Activated T-helper 17 cell treated with anti-CD3 and anti-CD28 coated beads, Interleukin-2, amount 50 U/mL, for 72 hours (primary cell): Measurements from ENCODE around the gene SYT9. TPM values are rescaled to one million over a fixed set of nuclear protein-coding genes. Genes with fewer than 3 reads are reported as not detected.

Experiments used
- ATAC-seq: fragments of 150-1000 bp; cut with Tn5 transposase; replicated peaks from 2 replicates; pipeline ENCODE4 v1.10.0; 2021; ENCODE audit warnings: mild to moderate bottlenecking, moderate library complexity
- H3K27ac Mint-ChIP-seq: one replicate; pipeline ENCODE4 v1.8.0; 2022; ENCODE audit warnings: mixed read lengths
- H3K27me3 Mint-ChIP-seq: one replicate; pipeline ENCODE4 v1.8.0; 2022; ENCODE audit warnings: mixed read lengths
- H3K36me3 Mint-ChIP-seq: one replicate; pipeline ENCODE4 v1.8.0; 2022; ENCODE audit warnings: low read depth, mild to moderate bottlenecking, mixed read lengths
- H3K4me1 Mint-ChIP-seq: one replicate; pipeline ENCODE4 v1.8.0; 2022; ENCODE audit warnings: mixed read lengths
- H3K4me3 Mint-ChIP-seq: one replicate; pipeline ENCODE4 v1.8.0; 2022; ENCODE audit warnings: mild to moderate bottlenecking, mixed read lengths
- H3K9me3 Mint-ChIP-seq: one replicate; pipeline ENCODE4 v1.8.0; 2022; ENCODE audit warnings: mixed read lengths
- total RNA-seq, 2 donors: library from RNA; stranded (reverse); gene quantifications; one replicate each; pipeline ENCODE4 v1.2.3, GENCODE V29; 2022

SYT9 gene
- total RNA-seq, 2 donors from 2014 or later, result not detected

DNA sequence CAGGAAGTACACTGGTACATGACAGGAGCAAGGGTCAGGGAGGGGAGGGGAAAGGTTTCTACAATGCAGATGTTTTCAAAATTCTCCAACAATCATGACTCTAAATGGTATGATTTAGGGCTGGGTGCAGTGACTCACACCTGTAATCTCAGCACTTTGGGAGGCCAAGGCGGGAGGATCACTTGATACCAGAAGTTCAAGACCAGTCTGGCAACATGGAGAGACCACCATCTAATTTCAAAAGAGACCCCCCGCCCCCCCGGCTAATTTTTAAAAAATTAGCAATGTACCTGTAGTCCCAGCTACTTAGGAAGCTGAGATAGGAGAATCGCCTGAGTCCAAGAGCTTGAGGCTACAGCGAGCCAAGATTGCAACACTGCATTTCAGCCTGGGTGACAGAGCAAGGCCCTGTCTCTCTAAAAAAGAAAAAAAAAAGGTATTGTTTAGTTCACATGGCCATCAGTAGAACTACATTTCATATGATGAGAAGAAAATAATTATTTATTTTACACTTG lies 217.7 kb downstream of the SYT9 start:
- no peak for ATAC-seq
- Mint-ChIP-seq H3K27me3 (no peaks in the 10 kb centered on the region), H3K36me3 (no peaks in the 10 kb centered on the region), H3K4me3 (no peak overlapping the region), H3K9me3 (no peaks in the 10 kb centered on the region), H3K4me1 (no peaks in the 10 kb centered on the region), H3K27ac (no peak overlapping the region)

DNA sequence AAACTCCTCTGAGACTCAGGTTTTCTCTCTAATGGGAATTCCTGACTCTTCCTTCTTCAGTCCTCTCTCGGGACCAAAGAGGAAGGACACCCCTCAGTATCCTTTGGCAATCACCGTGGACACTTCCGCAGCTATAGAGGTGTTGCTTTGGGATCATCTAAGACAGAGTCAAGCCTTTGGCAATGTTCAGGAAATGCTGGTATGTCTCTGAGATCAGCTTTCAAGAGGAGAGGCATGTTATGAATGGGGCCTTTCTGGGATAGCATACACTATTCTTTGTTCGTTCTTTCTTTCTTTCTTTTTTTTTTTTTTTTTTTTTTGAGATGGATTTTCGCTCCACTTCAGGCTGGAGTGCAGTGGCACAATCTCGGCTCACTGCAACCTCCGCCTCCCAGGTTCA lies 219.4 kb downstream of the SYT9 start:
- ATAC-seq, result no peak

DNA sequence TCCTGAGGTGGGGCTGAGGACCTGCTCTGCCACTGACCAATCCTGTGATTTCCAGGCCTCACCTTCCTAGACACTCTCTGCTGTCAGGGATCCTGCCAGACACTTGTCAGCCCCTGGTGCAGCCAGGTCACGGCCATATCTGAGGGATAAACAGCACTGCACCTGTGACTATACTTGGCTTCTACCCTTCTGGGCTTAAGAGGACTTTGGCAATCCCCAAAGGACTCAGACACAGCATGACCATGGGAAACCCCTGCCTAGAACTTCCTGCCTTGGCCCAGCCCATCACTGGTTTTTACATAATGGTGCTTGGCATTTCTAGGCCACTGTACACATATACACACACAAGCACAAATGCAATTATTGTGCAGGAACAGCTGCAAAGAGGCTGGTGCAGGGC lies 222.0 kb downstream of the SYT9 start:
- H3K4me1 Mint-ChIP-seq, result no peaks in the 10 kb centered on the region
- no peak overlapping the region for H3K4me3 Mint-ChIP-seq
- no peaks in the 10 kb centered on the region for H3K27me3 Mint-ChIP-seq
- peak; percentile 21 for ATAC-seq
- H3K9me3 Mint-ChIP-seq, result no peaks in the 10 kb centered on the region
- H3K27ac Mint-ChIP-seq, result no peak overlapping the region
- H3K36me3 Mint-ChIP-seq, result no peaks in the 10 kb centered on the region

More for the DNA sequence above, 219.4 kb downstream of the SYT9 start:
- no peaks in the 10 kb centered on the region for H3K9me3 Mint-ChIP-seq
- no peaks in the 10 kb centered on the region for H3K27me3 Mint-ChIP-seq
- H3K36me3 Mint-ChIP-seq, result no peaks in the 10 kb centered on the region
- H3K27ac Mint-ChIP-seq, result no peak overlapping the region
- H3K4me1 Mint-ChIP-seq, result no peaks in the 10 kb centered on the region
- H3K4me3 Mint-ChIP-seq, result no peak overlapping the region

GRCh38 chr11:7480113-7480512 lies 228.4 kb downstream of the SYT9 start:
- no peak for ATAC-seq
- no peaks in the 10 kb centered on the region for H3K27me3 Mint-ChIP-seq
- H3K4me3 Mint-ChIP-seq, result no peak overlapping the region
- H3K4me1 Mint-ChIP-seq, result no peaks in the 10 kb centered on the region
- no peaks in the 10 kb centered on the region for H3K36me3 Mint-ChIP-seq
- no peak overlapping the region for H3K27ac Mint-ChIP-seq
- no peaks in the 10 kb centered on the region for H3K9me3 Mint-ChIP-seq

- ATAC-seq, result no peak
- Mint-ChIP-seq H3K4me3 (no peak overlapping the region), H3K36me3 (no peaks in the 10 kb centered on the region), H3K4me1 (no peaks in the 10 kb centered on the region), H3K27ac (no peak overlapping the region), H3K27me3 (no peaks in the 10 kb centered on the region), H3K9me3 (no peaks in the 10 kb centered on the region)
Measured at GRCh38 chr11:7484131-7484530, 232.4 kb downstream of the SYT9 start.

DNA sequence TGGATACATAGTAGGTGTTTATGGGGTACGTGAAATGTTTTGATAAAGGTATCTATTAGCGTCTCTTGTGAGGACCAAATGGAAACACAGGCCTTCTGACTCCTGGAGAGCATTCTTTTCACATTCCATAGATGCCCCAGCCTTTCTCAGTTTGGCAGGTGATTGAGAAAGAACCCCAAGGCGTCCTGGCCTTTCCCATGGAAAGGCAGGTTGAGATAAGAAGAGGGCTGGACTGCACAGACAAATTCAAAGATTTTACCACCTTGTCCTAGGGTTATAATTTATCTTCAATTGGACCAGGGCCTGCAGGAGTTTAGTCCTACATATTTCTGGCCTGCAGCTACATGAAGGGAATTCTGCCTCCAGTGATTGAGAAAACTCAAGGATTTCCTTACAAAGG lies 232.9 kb downstream of the SYT9 start:
- no peak overlapping the region for H3K4me3 Mint-ChIP-seq
- H3K9me3 Mint-ChIP-seq, result no peaks in the 10 kb centered on the region
- no peaks in the 10 kb centered on the region for H3K27me3 Mint-ChIP-seq
- no peak overlapping the region for H3K27ac Mint-ChIP-seq
- no peaks in the 10 kb centered on the region for H3K36me3 Mint-ChIP-seq
- ATAC-seq, result no peak
- no peaks in the 10 kb centered on the region for H3K4me1 Mint-ChIP-seq

DNA sequence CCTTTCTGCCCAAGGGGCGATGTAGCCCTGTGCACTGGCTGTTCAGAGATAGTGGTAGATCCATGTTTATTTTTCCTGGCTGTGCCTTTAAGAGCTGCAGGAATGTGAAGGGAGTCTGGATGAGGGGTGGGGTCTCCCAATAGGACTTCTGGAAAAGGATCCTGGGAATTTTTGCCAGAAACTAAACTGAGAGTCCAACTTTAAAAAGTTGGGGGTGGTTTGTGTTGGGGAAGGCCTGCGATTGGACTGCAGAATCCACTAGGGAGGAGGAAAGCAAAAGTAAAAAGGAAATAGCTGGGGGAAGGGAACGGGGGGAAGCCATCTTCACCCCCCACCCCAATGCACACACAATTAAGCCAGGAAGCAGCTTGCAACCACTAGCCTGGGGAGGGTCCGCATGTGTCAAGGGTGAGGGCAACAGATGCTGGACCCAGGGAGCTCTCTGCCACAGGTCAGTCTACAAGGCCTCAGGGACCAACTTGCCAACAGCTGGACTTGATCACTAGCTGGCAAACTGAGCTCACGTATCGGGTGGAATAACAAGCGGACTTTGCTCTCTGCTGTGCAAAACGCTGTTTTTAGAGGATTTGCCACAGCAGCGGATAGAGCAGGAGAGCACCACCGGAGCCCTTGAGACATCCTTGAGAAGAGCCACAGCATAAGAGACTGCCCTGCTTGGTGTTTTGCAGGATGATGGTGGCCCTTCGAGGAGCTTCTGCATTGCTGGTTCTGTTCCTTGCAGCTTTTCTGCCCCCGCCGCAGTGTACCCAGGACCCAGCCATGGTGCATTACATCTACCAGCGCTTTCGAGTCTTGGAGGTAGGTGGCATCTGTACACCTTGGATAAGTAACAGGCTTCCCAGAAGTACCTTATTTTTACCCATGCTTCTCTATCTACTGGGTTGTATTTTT lies 233.7 kb downstream of the SYT9 start, which contains the start of gene OLFML1:
Gene OLFML1, plus strand, starts transcription at position 321 of the 912 bp plus-strand sequence. Its CDS starts 370 bp downstream, at position 691.
- H3K36me3 Mint-ChIP-seq, result no peaks in the 10 kb centered on the region
- H3K27me3 Mint-ChIP-seq, result no peaks in the 10 kb centered on the region
- H3K27ac Mint-ChIP-seq, result no peak within 1 kb of the TSS
- no peaks in the 10 kb centered on the region for H3K4me1 Mint-ChIP-seq
- H3K4me3 Mint-ChIP-seq, result no peak within 1 kb of the TSS
- no peak for ATAC-seq
- no peaks in the 10 kb centered on the region for H3K9me3 Mint-ChIP-seq

- no peak overlapping the region for H3K27ac Mint-ChIP-seq
- H3K4me3 Mint-ChIP-seq, result no peak overlapping the region
- no peaks in the 10 kb centered on the region for H3K27me3 Mint-ChIP-seq
- H3K9me3 Mint-ChIP-seq, result no peaks in the 10 kb centered on the region
- ATAC-seq, result no peak
- H3K36me3 Mint-ChIP-seq, result no peaks in the 10 kb centered on the region
- H3K4me1 Mint-ChIP-seq, result no peaks in the 10 kb centered on the region
Measured at GRCh38 chr11:7486098-7486780, 234.5 kb downstream of the SYT9 start.

DNA sequence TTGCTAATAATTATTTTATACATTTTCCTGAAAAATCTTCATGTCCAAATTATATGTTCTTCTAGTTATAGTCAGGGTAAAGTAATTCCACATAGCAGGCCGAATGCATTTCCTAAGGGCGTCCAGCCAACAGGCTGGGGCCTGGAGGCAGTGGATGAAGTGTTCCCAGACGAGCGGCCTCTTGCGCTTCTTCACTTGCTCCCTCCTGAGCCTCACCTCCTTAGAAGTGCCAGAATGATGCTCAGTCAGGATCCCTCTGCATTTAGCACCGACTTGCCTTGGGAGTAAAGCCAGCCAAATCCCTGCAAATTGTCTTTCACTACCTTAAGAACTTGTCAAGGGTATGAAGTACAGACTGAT lies 235.1 kb downstream of the SYT9 start:
- Mint-ChIP-seq H3K9me3 (no peaks in the 10 kb centered on the region), H3K4me3 (no peak overlapping the region), H3K36me3 (no peaks in the 10 kb centered on the region), H3K4me1 (no peaks in the 10 kb centered on the region), H3K27me3 (no peaks in the 10 kb centered on the region), H3K27ac (no peak overlapping the region)
- no peak for ATAC-seq

DNA sequence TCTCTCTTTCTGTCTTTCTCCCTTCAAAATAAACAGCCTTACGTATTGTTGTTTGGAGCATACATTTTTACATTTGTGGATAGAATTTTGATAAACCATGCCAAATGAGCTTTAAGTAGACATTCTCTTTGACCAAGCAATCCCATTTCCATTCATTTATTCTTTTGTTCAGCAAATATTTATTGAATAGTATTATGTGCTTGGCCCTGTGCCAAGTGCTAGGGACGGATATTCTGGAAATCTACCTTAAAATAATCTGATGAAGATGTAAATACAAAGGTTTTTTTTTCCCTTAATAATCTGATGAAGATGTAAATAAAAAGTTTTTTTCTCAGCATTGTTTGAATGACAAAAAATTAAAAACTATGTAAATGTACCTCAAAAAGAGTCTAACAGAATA lies 235.7 kb downstream of the SYT9 start:
- no peaks in the 10 kb centered on the region for H3K36me3 Mint-ChIP-seq
- no peak overlapping the region for H3K4me3 Mint-ChIP-seq
- H3K9me3 Mint-ChIP-seq, result no peaks in the 10 kb centered on the region
- H3K4me1 Mint-ChIP-seq, result no peaks in the 10 kb centered on the region
- no peak for ATAC-seq
- no peak overlapping the region for H3K27ac Mint-ChIP-seq
- no peaks in the 10 kb centered on the region for H3K27me3 Mint-ChIP-seq

- H3K36me3 Mint-ChIP-seq, result no peaks in the 10 kb centered on the region
- no peak overlapping the region for H3K27ac Mint-ChIP-seq
- H3K4me3 Mint-ChIP-seq, result no peak overlapping the region
- H3K4me1 Mint-ChIP-seq, result no peaks in the 10 kb centered on the region
- no peaks in the 10 kb centered on the region for H3K9me3 Mint-ChIP-seq
- ATAC-seq, result no peak
- H3K27me3 Mint-ChIP-seq, result no peaks in the 10 kb centered on the region
Measured at GRCh38 chr11:7488681-7489080, 237.0 kb downstream of the SYT9 start.

- H3K9me3 Mint-ChIP-seq, result no peaks in the 10 kb centered on the region
- H3K4me3 Mint-ChIP-seq, result no peak overlapping the region
- no peaks in the 10 kb centered on the region for H3K4me1 Mint-ChIP-seq
- no peak for ATAC-seq
- no peak overlapping the region for H3K27ac Mint-ChIP-seq
- H3K36me3 Mint-ChIP-seq, result no peaks in the 10 kb centered on the region
- H3K27me3 Mint-ChIP-seq, result no peaks in the 10 kb centered on the region
Measured at GRCh38 chr11:7489376-7489775, 237.7 kb downstream of the SYT9 start.

DNA sequence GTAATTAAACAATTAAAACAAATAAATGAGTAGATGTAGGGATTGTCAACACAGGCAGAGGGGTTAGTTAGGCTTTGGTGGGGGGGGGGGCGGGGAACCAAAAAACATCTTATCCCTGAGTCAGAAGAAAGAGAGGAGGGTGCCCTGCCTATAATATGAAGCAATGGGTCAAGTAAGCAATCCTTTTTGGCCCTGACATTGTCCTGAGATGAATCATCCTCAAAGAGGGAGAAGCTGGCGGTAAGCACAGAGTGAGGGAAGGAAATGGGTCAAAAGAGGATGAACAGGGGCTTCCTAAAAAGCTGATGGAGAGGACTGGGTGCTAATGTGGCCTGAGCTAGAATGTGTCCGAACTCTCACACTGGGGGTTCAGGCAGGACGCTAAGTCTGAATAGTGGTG lies 238.3 kb downstream of the SYT9 start:
- no peaks in the 10 kb centered on the region for H3K4me1 Mint-ChIP-seq
- no peak overlapping the region for H3K27ac Mint-ChIP-seq
- no peaks in the 10 kb centered on the region for H3K9me3 Mint-ChIP-seq
- ATAC-seq, result no peak
- no peak overlapping the region for H3K4me3 Mint-ChIP-seq
- H3K36me3 Mint-ChIP-seq, result no peaks in the 10 kb centered on the region
- no peaks in the 10 kb centered on the region for H3K27me3 Mint-ChIP-seq

DNA sequence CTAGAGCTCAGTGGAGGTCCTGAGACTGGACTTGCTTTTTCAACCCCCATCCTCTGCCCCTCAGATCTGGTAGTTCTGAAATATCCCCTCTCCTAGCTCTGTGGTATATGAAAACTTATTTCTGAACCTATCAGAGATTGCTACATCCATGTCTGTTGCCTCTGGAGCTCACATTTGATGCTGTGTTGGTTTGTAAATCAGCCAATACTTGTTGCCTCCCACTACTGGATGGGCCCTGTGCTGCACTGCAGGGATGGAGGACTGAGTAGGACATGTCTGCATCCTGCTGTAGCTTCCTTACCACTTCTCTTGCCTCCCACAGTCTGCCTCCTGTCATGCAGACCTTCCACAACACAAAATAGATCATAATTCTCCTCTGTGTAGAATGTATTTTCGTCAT lies 238.8 kb downstream of the SYT9 start:
- Mint-ChIP-seq H3K36me3 (no peaks in the 10 kb centered on the region), H3K27ac (no peak overlapping the region), H3K9me3 (no peaks in the 10 kb centered on the region), H3K27me3 (no peaks in the 10 kb centered on the region), H3K4me1 (no peaks in the 10 kb centered on the region), H3K4me3 (no peak overlapping the region)
- no peak for ATAC-seq

DNA sequence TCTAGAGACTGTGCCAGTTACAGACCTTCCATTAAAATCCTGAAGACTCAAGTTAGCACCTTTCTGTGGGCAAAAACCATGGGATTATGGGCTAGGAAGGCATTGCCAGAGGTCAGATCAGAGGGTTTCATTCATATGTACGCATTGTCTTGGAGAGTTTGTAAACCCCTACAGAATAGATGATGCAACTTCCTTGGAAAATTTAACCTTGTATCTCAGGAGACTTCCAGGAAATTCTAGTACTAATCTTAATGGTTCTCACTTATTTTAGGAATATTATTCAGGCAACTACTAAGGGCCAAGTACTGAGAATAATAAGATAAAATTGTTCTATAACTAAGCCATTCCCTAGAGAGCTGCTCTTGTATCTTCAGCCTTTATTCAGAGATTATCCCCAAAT lies 240.5 kb downstream of the SYT9 start:
- ATAC-seq, result no peak

More for the DNA sequence above, 240.5 kb downstream of the SYT9 start:
- no peak overlapping the region for H3K4me3 Mint-ChIP-seq
- peaks cover 4% of the 10 kb centered on the region for H3K4me1 Mint-ChIP-seq
- no peaks in the 10 kb centered on the region for H3K36me3 Mint-ChIP-seq
- H3K9me3 Mint-ChIP-seq, result no peaks in the 10 kb centered on the region
- no peaks in the 10 kb centered on the region for H3K27me3 Mint-ChIP-seq
- no peak overlapping the region for H3K27ac Mint-ChIP-seq
